ENCODE results near the gene RAPGEF4. TPM values are rescaled to one million over a fixed set of nuclear protein-coding genes. Genes with fewer than 3 reads are reported as not detected.
"Not testable (repeated sequence)": the region's sequence is repeated elsewhere in the genome, so short reads cannot be mapped to it uniquely, and the experiment has no call there.

Gene RAPGEF4
- total RNA-seq, 1 donor from 2014 or later, result 8.7 TPM

- no peak overlapping the region for H3K27ac Mint-ChIP-seq (ENCODE audit: unreplicated experiment)
These were observed 354.7 kb downstream of the RAPGEF4 start for GRCh38 chr2:173090276-173090877.

GRCh38 chr2:173090973-173091660 lies 355.5 kb downstream of the RAPGEF4 start:
- H3K4me1 Mint-ChIP-seq (ENCODE audit: low read depth, unreplicated experiment), result no peaks in the 10 kb centered on the region
- no peaks in the 10 kb centered on the region for H3K9me3 Mint-ChIP-seq (ENCODE audit: unreplicated experiment)
- no peak for TF ChIP-seq CTCF (IDR thresholded peaks at IDR 0.05; ENCODE audit: partially characterized antibody, unreplicated experiment)
- no peak overlapping the region for H3K27ac Mint-ChIP-seq (ENCODE audit: unreplicated experiment)
- no peak for DNase-seq
- H3K27me3 Mint-ChIP-seq (ENCODE audit: unreplicated experiment), result peaks cover 1% of the 10 kb centered on the region
- no peaks in the 10 kb centered on the region for H3K36me3 Mint-ChIP-seq (ENCODE audit: unreplicated experiment)
- H3K4me3 Mint-ChIP-seq (ENCODE audit: unreplicated experiment), result no peak overlapping the region

More at GRCh38 chr2:173090276-173090877, 354.7 kb downstream of the RAPGEF4 start:
- TF ChIP-seq CTCF (IDR thresholded peaks at IDR 0.05; ENCODE audit: partially characterized antibody, unreplicated experiment), result no peak
- Mint-ChIP-seq H3K36me3 (ENCODE audit: unreplicated experiment) (no peaks in the 10 kb centered on the region), H3K27me3 (ENCODE audit: unreplicated experiment) (peaks cover 1% of the 10 kb centered on the region), H3K9me3 (ENCODE audit: unreplicated experiment) (no peaks in the 10 kb centered on the region), H3K4me1 (ENCODE audit: low read depth, unreplicated experiment) (no peaks in the 10 kb centered on the region), H3K4me3 (ENCODE audit: unreplicated experiment) (no peak overlapping the region)
- no peak for DNase-seq

- H3K4me3 Mint-ChIP-seq (ENCODE audit: unreplicated experiment), result no peak overlapping the region
- no peak for TF ChIP-seq CTCF (IDR thresholded peaks at IDR 0.05; ENCODE audit: partially characterized antibody, unreplicated experiment)
- H3K27me3 Mint-ChIP-seq (ENCODE audit: unreplicated experiment), result peaks cover 1% of the 10 kb centered on the region
- no peaks in the 10 kb centered on the region for H3K9me3 Mint-ChIP-seq (ENCODE audit: unreplicated experiment)
- no peaks in the 10 kb centered on the region for H3K4me1 Mint-ChIP-seq (ENCODE audit: low read depth, unreplicated experiment)
- H3K36me3 Mint-ChIP-seq (ENCODE audit: unreplicated experiment), result no peaks in the 10 kb centered on the region
- DNase-seq, result no peak
- H3K27ac Mint-ChIP-seq (ENCODE audit: unreplicated experiment), result no peak overlapping the region
These were observed 356.3 kb downstream of the RAPGEF4 start for GRCh38 chr2:173091910-173092309.

- Mint-ChIP-seq H3K27ac (ENCODE audit: unreplicated experiment) (no peak overlapping the region), H3K36me3 (ENCODE audit: unreplicated experiment) (no peaks in the 10 kb centered on the region), H3K27me3 (ENCODE audit: unreplicated experiment) (no peaks in the 10 kb centered on the region), H3K9me3 (ENCODE audit: unreplicated experiment) (no peaks in the 10 kb centered on the region), H3K4me3 (ENCODE audit: unreplicated experiment) (no peak overlapping the region), H3K4me1 (ENCODE audit: low read depth, unreplicated experiment) (no peaks in the 10 kb centered on the region)
- no peak for TF ChIP-seq CTCF (IDR thresholded peaks at IDR 0.05; ENCODE audit: partially characterized antibody, unreplicated experiment)
- DNase-seq, result no peak
These were observed 357.3 kb downstream of the RAPGEF4 start for GRCh38 chr2:173092844-173093402.

- DNase-seq; H3K27ac Mint-ChIP-seq (ENCODE audit: unreplicated experiment); H3K9me3 Mint-ChIP-seq (ENCODE audit: unreplicated experiment); H3K36me3 Mint-ChIP-seq (ENCODE audit: unreplicated experiment); H3K27me3 Mint-ChIP-seq (ENCODE audit: unreplicated experiment); H3K4me3 Mint-ChIP-seq (ENCODE audit: unreplicated experiment); H3K4me1 Mint-ChIP-seq (ENCODE audit: low read depth, unreplicated experiment): not testable (repeated sequence)
These were observed 358.0 kb downstream of the RAPGEF4 start for GRCh38 chr2:173093617-173094016.

Data from glutamatergic neuron (in vitro differentiated cells).